NCI-H2171 (cell line): Measurements from ENCODE around the gene SRC.

Source experiments
- DNase-seq: peaks from one replicate; lab custom pipeline; 2025; lab: John Stamatoyannopoulos, UW

Gene SRC

GRCh38 chr20:37350649-37351574 lies 5.0 kb downstream of the SRC start:
- no peak for DNase-seq

- DNase-seq = no peak
These were observed 6.0 kb downstream of the SRC start for GRCh38 chr20:37351689-37352607.

DNA sequence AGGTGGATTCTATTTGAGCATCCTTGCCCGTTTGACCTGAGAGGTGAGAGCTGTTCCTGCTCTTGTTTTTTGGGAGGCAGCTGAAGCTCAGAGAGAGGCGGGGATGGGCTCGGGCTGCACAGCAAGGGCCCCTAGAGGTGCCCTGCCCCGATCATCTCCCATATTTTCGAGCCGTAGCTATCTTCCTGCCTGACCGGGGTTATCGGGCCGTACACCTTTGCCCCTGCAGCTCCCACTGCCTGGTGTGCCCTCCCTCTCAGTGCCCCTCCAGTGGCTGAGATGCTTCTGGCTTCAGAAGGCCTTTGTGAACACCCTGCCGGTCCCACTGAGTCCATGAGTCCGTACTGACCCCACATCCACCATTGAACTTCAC lies 6.7 kb downstream of the SRC start:
- no peak for DNase-seq

GRCh38 chr20:37353285-37353849 lies 7.4 kb downstream of the SRC start:
- no peak for DNase-seq

DNA sequence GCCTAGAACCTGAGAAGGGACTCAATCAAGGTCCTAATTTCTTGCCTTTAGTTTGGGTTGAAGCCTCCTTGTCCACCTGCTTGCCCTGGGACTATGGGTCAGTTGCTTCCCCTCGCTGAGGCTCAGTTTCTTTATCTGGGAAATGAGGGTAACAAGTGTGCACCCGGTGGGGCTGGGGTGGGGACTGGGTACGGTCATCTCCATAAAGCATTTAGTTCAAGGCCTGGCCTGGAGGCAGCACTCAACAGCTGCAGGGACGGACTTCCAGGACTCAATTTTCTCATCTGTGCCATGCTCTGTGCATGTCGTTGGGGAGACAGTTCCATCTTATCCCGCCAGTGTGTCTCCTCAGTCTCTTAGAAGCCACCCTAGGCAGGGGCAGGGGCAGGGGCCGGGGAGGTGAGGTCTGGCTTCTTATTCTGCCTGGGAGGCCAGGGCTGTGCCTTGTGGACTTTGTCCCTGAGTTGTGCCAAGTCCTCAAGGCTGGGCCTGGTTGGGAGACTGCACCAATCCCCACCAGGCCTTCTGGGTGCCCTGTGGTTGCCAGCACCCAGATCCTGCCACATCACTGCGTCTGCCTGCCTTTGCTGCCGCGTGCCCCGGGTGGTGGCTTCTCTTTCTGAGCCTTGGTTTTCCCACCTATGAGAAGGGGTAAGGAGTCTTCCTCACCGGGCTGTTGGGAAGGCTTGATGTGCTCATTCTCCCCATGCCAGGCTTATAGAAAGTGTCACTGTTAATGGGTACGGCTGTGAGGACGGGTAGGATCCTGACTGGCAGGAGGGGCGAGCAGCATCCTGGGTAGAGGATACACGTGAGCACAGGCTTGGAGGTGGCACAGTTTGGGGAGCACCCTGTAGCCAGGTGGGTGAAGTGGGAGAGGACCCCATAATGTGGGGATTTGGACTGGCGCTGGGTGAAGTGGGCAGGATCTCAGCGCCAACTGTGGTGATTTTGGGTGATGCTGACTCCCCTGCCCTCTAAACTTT lies 8.6 kb downstream of the SRC start:
- DNase-seq = no peak

DNA sequence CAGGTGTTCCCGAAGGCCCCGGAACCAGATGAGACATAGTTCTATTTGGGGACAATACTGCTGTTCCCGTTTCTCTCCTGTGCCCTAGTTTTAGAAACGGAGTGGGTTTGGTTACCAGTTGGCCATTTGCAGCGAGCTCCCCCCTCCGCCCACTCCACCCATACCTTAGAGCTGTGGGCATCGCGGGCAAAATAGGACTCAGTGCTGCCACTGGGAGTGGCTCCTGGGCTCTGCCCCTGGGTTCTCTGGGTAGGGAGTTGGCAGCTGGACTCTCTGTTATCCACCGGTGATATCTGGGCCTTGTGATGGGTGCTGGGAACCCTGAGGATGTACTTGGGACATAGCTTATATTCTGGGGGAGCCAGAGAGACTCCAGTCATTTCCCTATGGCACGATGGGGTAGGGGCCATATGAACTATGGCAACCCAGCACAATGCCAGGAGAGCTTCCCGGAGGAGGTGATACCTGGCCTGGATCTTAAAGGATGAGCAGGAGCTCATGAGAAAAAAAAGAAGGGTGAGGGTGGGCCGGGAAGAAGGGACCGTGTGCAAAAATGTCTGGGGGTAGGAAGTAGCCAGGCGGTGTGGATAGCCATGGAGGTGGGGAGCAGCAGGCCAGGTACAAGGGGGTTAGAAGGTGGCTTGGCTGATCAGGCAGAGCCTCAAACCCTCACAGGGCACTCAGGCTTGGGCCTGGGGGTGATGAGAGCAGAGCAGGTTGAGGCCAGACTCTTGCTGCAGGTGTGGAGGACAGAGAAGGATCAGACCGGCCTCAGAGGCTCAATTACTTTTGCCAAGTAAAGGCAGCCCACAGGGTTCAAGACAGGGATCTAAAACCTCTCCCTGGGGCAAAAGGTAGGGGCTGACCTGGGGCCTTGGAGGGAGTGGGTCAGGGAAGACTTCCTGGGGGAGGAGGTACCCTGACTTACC lies 9.6 kb downstream of the SRC start:
- no peak for DNase-seq

- no peak for DNase-seq
These were observed 10.4 kb downstream of the SRC start for GRCh38 chr20:37356387-37356786.

DNA sequence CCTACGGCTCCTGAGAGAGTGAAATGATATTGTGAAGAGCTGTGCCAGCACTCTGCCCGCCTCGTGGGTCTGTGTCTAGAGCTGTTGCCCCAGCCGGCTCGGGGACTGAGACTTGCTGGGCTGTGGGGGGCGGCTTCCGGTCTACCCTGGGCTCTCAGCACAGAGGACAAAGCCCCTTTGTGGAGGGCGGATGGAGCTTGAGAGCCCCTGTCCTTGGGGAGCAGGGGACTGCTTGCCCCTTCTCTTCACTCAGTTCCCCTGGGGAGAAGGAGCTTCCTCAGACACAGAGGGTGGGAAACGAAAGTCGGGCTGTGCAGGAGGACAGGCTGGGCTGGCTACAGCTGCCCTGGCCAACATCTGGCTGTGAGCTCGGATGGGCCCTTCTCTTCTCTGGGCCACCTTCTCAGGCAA lies 11.0 kb downstream of the SRC start:
- DNase-seq = no peak

- DNase-seq = no peak
These were observed 11.8 kb downstream of the SRC start for GRCh38 chr20:37357481-37358365.

DNA sequence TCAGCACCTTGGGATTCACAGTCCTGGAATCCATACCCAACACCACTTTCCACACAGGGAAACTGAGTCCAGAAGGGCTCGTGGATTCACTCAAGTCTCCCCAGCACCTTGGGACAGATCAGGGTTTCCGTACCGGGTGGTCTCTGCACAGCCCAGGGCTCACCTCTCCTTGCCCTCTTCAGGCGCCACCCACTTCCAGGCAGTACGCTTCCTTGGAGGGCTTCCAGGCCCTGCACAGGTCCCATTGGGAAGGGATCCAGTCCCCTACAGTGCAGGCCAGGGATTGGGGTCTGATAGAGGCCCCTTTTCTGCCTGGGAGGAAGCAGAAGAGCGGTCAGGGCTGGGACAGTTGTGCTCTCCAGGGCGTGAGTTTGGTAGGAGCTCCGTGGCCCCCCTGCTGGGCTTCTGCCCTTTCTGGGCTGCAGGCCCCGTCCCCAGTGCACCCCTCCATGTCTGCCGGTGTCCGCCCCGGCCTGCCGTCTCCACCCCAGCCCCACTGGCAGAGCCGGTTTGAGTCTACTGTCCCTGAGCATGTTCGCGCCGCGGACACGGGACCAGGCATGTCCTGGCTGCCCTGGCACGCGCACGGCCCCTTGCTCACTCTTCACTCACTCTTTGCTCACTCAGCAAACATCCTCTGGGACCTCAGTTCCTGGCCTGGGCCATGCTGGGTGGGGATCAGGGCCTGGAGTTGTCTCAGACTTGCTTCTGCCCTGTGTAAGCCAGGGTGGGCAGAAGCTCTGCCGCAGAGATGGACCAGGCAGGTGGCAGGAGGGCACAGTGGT lies 12.6 kb downstream of the SRC start:
- DNase-seq = no peak

GRCh38 chr20:37359331-37359730 lies 13.4 kb downstream of the SRC start:
- DNase-seq = no peak

DNA sequence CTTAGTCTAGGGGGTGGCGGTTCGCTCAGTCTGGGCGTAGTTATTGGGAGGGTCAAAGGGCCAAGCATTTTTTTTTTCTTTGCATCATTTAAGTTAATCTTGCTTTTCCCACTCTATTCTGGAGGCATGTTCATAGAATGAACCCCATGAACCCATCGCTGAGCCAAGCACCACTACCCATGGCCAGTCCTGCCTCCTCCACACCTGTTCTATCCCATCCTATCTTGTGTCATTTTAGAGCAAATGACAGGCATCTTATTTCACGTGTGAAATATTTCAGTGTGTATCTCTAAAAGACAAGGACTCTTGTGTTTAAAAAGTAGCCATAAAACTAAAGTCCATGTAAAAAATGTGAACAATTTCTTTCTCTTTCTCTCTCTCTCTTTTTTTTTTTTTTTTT lies 13.9 kb downstream of the SRC start:
- no peak for DNase-seq

DNA sequence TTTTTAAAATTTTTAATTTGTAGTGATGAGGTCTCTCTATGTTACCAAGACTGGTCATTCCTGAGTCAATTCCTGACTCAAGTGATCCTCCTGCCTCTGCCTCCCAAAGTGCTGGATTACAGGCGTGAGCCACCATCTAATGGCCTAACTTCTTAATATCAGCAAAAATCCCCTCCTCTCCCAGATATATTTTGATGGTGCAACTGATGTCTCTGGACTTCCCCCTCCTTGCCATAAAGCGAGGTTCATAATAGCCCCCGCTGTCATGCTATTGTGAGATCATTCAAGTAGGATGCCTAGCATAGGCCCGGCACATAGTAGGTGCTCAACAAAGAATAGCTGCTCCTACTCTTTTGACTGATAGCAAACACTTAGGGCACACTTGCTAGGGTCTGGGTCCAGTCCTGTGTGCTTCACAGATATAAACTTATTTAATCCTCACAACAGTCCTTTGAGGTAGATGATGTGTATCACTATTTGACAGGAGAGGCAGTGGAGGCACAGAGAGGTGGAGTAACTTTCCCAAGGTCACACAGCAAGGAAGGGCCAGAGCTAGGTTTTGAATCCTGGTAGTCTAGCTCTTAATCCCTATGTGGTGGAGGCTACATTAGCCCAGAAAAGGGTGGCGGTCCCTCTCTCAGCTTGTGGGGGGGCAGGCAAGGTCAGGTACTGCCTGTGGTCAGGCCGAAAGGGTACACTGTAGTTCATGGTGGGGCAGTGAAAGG lies 14.6 kb downstream of the SRC start:
- no peak for DNase-seq

DNA sequence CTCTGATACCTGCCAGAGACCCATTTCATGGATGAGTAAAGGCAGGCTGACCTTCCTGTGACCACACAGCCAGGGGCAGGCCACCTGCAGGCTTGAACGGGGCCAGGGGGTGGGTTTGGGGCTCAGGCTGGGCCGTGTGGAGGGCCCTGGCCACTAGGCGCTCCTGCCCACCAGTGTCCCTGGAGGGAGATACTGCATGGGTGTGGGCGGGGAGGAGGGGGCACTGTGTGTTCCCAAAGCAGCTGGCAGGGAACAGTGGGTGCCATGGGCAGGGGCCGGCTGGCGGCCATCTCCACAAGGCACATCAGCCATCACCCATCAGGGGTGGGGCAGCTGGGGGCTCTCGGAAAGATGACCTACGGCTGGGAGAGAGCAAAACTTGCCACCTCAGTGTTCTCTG lies 15.4 kb downstream of the SRC start:
- DNase-seq = no peak

DNA sequence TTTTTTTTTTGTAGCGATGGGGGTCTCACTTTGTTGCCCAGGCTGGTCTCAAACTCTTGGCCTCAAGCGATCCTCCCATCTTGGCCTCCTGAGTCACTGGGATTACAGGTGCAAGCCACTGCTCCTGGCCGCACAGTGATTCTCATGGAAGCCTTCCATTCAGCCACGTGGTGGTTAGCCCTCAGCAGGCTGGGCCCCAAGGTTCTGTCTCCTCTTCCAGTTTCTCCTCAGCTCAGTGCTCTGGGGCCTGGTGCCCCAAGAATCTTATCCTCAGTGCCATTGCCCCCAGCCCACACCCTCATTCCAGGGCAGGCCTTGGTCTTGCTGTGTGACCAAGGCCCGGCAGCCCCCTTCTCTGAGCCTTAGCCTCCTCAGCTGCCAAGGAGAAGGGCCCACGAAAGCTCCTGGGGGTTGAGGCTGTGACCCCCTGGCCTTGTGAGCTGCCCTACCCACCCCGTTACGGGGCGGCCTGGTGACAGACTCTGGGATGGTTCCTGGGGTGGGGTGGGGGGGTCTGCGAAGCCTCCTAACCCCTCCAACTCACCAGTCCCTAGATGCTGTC lies 16.4 kb downstream of the SRC start:
- no peak for DNase-seq

- no peak for DNase-seq
These were observed 16.9 kb downstream of the SRC start for GRCh38 chr20:37362821-37363220.

DNA sequence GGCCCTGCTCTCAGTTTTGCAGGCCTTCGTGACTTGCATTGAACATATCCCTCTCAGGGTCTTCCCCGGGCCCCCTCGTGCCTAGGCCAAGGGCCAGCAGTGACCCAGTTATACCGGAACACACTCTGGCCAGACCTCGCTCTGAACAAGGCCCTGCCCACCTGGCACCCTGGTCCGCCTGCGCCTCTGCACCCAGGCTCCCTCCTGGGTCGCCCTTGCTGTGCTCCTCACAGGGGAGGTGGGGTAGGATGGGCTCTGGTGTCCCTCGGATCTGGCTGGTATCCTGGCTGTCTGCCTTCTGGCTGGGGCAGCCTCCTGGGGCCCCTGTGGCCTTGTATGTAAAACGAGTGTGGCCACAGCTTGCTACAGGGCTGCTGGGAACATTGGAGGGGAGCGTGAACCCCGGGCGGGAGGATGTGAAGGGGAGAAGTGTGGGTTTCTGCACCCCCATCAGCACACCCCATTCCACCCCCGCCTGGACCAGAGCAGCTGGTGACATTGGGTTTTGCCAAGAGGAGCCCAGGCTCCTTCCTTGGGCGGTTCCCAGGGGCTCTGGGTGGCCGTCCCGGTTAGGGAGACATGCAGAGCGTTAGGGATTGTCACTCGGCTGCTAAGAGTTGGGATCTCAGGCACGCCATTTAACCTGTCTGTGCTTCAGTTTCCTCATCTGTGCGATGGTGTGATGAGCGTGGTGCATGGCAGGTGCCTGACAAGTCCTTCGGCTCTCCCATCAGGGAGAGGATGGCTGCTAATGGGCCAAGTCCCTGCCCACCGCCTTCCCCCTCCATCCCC lies 17.5 kb downstream of the SRC start:
- no peak for DNase-seq
